HepG2 (cell line): ENCODE measurements around the gene TNFSF12. TPM values are rescaled to one million over a fixed set of nuclear protein-coding genes. Genes with fewer than 3 reads are reported as not detected.

ENCODE experiments used
- ATAC-seq: fragments of 200-7000 bp; cut with Tn5 transposase; 3 replicates; pipeline ENCODE4 v1.9.1; 2020; ENCODE audit warnings: mild to moderate bottlenecking, moderate library complexity
- BruUV-seq: library from RNA; stranded (reverse); fragments of 400-500 nt; replicated peaks from 2 replicates; lab custom pipeline; 2021; lab: Mats Ljungman, UMichigan
- CTCF ChIA-PET: fragments of 300-600 bp; formaldehyde crosslinking; extraction: SDS; loops from one replicate; lab custom pipeline; 2021; ENCODE audit warnings: low total read pairs, inconsistent platforms, low intra/inter-chr PET ratio; lab: Yijun Ruan, JAX
- POLR2A ChIA-PET: fragments of 350-600 bp; sonication (Branson Sonifier 250); formaldehyde crosslinking; loops from one replicate; lab custom pipeline; 2020; ENCODE audit warnings: antibody characterized with exemption, inconsistent platforms; lab: Yijun Ruan, JAX
- DNase-seq: peaks from one replicate; pipeline ENCODE4 v3.0.0-alpha.2; 2015; ENCODE audit warnings: low spot score
- FAIRE-seq: peaks from 3 replicates; lab custom pipeline; 2011; peaks lifted over from hg19 to GRCh38; lab: Jason Lieb, UNC
- H2AFZ ChIP-seq: one replicate; pipeline ENCODE4 v1.6.1; 2011; ENCODE audit warnings: low read length, inconsistent platforms
- H3K27ac ChIP-seq: fragments of 300-600 bp; 3 replicates; pipeline ENCODE4 v1.8.0; 2011; ENCODE audit warnings: mixed run types, mild to moderate bottlenecking, mixed read lengths, low read length, inconsistent platforms; ENCODE audit not compliant: insufficient read depth; ENCODE audit errors: extremely low read length
- H3K27me3 ChIP-seq, 2 experiments: fragments of 200-600 bp in 1 of 2; 2 replicates in 1 of 2; 3 replicates in 1 of 2; pipeline versions ENCODE4 v1.6.0 to v1.8.0; 2011; ENCODE audit warnings: low read length in 2 of 2, mild to moderate bottlenecking in 2 of 2, moderate library complexity in 2 of 2, inconsistent platforms in 1 of 2; ENCODE audit not compliant: insufficient read depth in 2 of 2, control insufficient read depth in 1 of 2
- H3K36me3 ChIP-seq, 2 experiments: fragments of 200-600 bp in 1 of 2; replicated peaks in 1 of 2; 2 replicates in 1 of 2; 3 replicates in 1 of 2; pipeline versions ENCODE4 v1.5.1 to v1.8.0; 2011; ENCODE audit warnings: low read length in 2 of 2, inconsistent platforms in 1 of 2; ENCODE audit not compliant: insufficient read depth in 2 of 2, control insufficient read depth in 1 of 2
- H3K4me1 ChIP-seq: 2 replicates; pipeline ENCODE4 v1.5.1; 2012; ENCODE audit warnings: low read length, inconsistent platforms; ENCODE audit not compliant: insufficient read depth
- H3K4me2 ChIP-seq: 2 replicates; pipeline ENCODE4 v1.6.0; 2011; ENCODE audit warnings: low read depth, low read length, inconsistent platforms
- H3K4me3 ChIP-seq, 3 experiments: fragments of 200-600 bp in 1 of 3; sonication (generic), shearing (Covaris generic) in 1 of 3; replicated peaks in 1 of 3; 2 replicates each; pipeline ENCODE4 v1.5.1; 2011 to 2016; ENCODE audit warnings: low read length in 3 of 3, inconsistent platforms in 2 of 3, low read depth in 2 of 3, mild to moderate bottlenecking in 2 of 3, control low read depth in 1 of 3, mixed read lengths in 1 of 3; ENCODE audit not compliant: insufficient read depth in 1 of 3
- H3K79me2 ChIP-seq: one replicate; pipeline ENCODE4 v1.6.1; 2011; ENCODE audit warnings: low read length, inconsistent platforms; ENCODE audit not compliant: insufficient read depth
- H3K9ac ChIP-seq: 2 replicates; pipeline ENCODE4 v1.6.0; 2011; ENCODE audit warnings: mild to moderate bottlenecking, low read depth, low read length, inconsistent platforms; ENCODE audit not compliant: insufficient read depth
- H3K9me3 ChIP-seq: 2 replicates; pipeline ENCODE4 v1.5.1; 2012; ENCODE audit warnings: mild to moderate bottlenecking, low read length
- H4K20me1 ChIP-seq: 2 replicates; pipeline ENCODE4 v1.6.0; 2011; ENCODE audit warnings: inconsistent platforms, mild to moderate bottlenecking, low read length, moderate library complexity; ENCODE audit not compliant: insufficient read depth
- ARNT ChIP-seq: fragments of 450-650 bp; IDR thresholded peaks from 2 replicates; pipeline ENCODE4 v1.6.1; 2017
- ATM ChIP-seq: fragments of 450-650 bp; IDR thresholded peaks from 2 replicates; pipeline ENCODE4 v1.7.1; 2017; ENCODE audit warnings: mild to moderate bottlenecking, borderline replicate concordance
- CENPBD1 ChIP-seq: sonication (generic); formaldehyde crosslinking; IDR thresholded peaks from 2 replicates; pipeline ENCODE4 v1.8.0; 2022; ENCODE audit warnings: missing genetic modification reagents, low read depth, mild to moderate bottlenecking, borderline replicate concordance
- ETV5 ChIP-seq: IDR thresholded peaks from 2 replicates; pipeline ENCODE4 v1.6.1; 2018; ENCODE audit warnings: missing biosample characterization, missing genetic modification reagents, inconsistent platforms, borderline replicate concordance
- GZF1 ChIP-seq: sonication (generic); formaldehyde crosslinking; IDR thresholded peaks from 2 replicates; pipeline ENCODE4 v1.5.1; 2020; ENCODE audit warnings: mild to moderate bottlenecking, missing genetic modification reagents
- HCFC1 ChIP-seq: fragments of 150-350 bp; IDR thresholded peaks from 2 replicates; pipeline ENCODE4 v1.6.1; 2014; ENCODE audit warnings: low read depth, low read length
- MTF1 ChIP-seq: sonication (generic); formaldehyde crosslinking; IDR thresholded peaks from 2 replicates; pipeline ENCODE4 v1.5.0; 2020; ENCODE audit warnings: missing genetic modification reagents
- MXD4 ChIP-seq: IDR thresholded peaks from 2 replicates; pipeline ENCODE4 v1.6.1; 2016; ENCODE audit warnings: mild to moderate bottlenecking, missing biosample characterization, missing genetic modification reagents
- MYPOP ChIP-seq: sonication (generic); formaldehyde crosslinking; IDR thresholded peaks from 2 replicates; pipeline ENCODE4 v1.8.1; 2023; ENCODE audit warnings: mild to moderate bottlenecking, moderate library complexity, missing genetic modification reagents
- RFX3 ChIP-seq: IDR thresholded peaks from 2 replicates; pipeline ENCODE4 v1.6.1; 2016; ENCODE audit warnings: missing biosample characterization, missing genetic modification reagents
- SMAD1 ChIP-seq: sonication (generic); formaldehyde crosslinking; IDR thresholded peaks from 2 replicates; pipeline ENCODE4 v1.4.0; 2020; ENCODE audit warnings: missing genetic modification reagents, low read depth, mild to moderate bottlenecking, borderline replicate concordance
- TAF1 ChIP-seq: sonication (generic); formaldehyde crosslinking; IDR thresholded peaks from 2 replicates; pipeline ENCODE4 v1.4.0; 2020; ENCODE audit warnings: missing genetic modification reagents
- ZFP62 ChIP-seq: sonication (generic); formaldehyde crosslinking; IDR thresholded peaks from 2 replicates; pipeline ENCODE4 v1.4.0; 2020; ENCODE audit warnings: missing genetic modification reagents
- ZIK1 ChIP-seq: sonication (generic); formaldehyde crosslinking; IDR thresholded peaks from 2 replicates; pipeline ENCODE4 v1.5.0; 2020; ENCODE audit warnings: mild to moderate bottlenecking, low read depth, missing genetic modification reagents, borderline replicate concordance
- ZKSCAN1 ChIP-seq: fragments of 150-350 bp; IDR thresholded peaks from 2 replicates; pipeline ENCODE4 v1.6.1; 2014; ENCODE audit warnings: low read length
- ZNF101 ChIP-seq: sonication (generic); formaldehyde crosslinking; IDR thresholded peaks from 2 replicates; pipeline ENCODE4 v1.4.0; 2020; ENCODE audit warnings: mild to moderate bottlenecking, low read depth, missing genetic modification reagents, borderline replicate concordance
- ZNF510 ChIP-seq: sonication (generic); formaldehyde crosslinking; IDR thresholded peaks from 2 replicates; pipeline ENCODE4 v1.4.0; 2020; ENCODE audit warnings: low read depth, mild to moderate bottlenecking, missing genetic modification reagents
- ZNF772 ChIP-seq: sonication (generic); formaldehyde crosslinking; IDR thresholded peaks from 2 replicates; pipeline ENCODE4 v1.5.0; 2020; ENCODE audit warnings: mild to moderate bottlenecking, missing genetic modification reagents
- ZNF839 ChIP-seq: sonication (generic); formaldehyde crosslinking; IDR thresholded peaks from 2 replicates; pipeline ENCODE4 v1.4.0; 2020; ENCODE audit warnings: missing genetic modification reagents, mild to moderate bottlenecking, borderline replicate concordance
- ZNF850 ChIP-seq: sonication (generic); formaldehyde crosslinking; conservative IDR thresholded peaks from 2 replicates; pipeline ENCODE4 v1.9.0; 2021; ENCODE audit warnings: mild to moderate bottlenecking, missing genetic modification reagents
- ZNF891 ChIP-seq: sonication (generic); formaldehyde crosslinking; IDR thresholded peaks from 2 replicates; pipeline ENCODE4 v1.5.0; 2020; ENCODE audit warnings: mild to moderate bottlenecking, missing genetic modification reagents
- WGBS: methylation state at CpG from one replicate; pipeline ENCODE4 v1.1.6; 2017; ENCODE audit warnings: low lambda C conversion rate; 5-methylcytosine and 5-hydroxymethylcytosine counted together
- in situ Hi-C: cut with HindIII; loops from 2 replicates; pipeline ENCODE4 v1.10.0; 2017; ENCODE audit warnings: low pct_unique_long_range_greater_than_20kb; ENCODE audit not compliant: extremely low pct_ligation_motif_present
- intact Hi-C: fragments of 100-400 bp; cut with micrococcal nuclease; formaldehyde crosslinking; loops from one replicate; pipeline ENCODE4 v1.10.0; 2022; ENCODE audit not compliant: unreplicated experiment
- polyA plus RNA-seq, 8 experiments: library from polyadenylated mRNA; depleted of rRNA in 3 of 8; stranded (reverse) in 7 of 8; unstranded in 1 of 8; fragments of >200 nt; fragmentation: Illumina TruSeq in 4 of 8; extraction: Trizol in 4 of 8; gene quantifications; 2 replicates each; pipeline versions ENCODE4 v1.2.1 to v1.2.3, GENCODE V29; 2011 to 2016; ENCODE audit warnings: low read depth in 4 of 8, missing spikeins in 1 of 8, mixed read lengths in 1 of 8; ENCODE audit not compliant: insufficient read depth in 1 of 8
- total RNA-seq, 5 experiments: library from RNA; depleted of rRNA; stranded (reverse); fragments of >200 nt; fragmentation: Illumina TruSeq; extraction: Trizol; gene quantifications; 2 replicates each; pipeline ENCODE4 v1.2.3, GENCODE V29; 2016; ENCODE audit warnings: low read depth in 1 of 5

The TNFSF12 gene
- total and polyA plus RNA-seq, 2 of the 13 experiments (the other 11 are each of a cell fraction or from before 2014, with no cell fraction given), result 0.93 to 7.2 TPM

- ATAC-seq (peak; percentile 22), DNase-seq (peak; percentile 81), FAIRE-seq (peak; percentile 8)
- TSS peak; percentile 90 for BruUV-seq
- peaks cover 9% of the 10 kb centered on the region for H4K20me1 ChIP-seq
- H3K4me1 ChIP-seq, result peaks cover 55% of the 10 kb centered on the region
- H3K4me3 ChIP-seq, result peak within 1 kb of the TSS; percentile 73 to 83 (median 77)
- peak within 1 kb of the TSS; percentile 96 for H3K27ac ChIP-seq
- peaks cover 25% of the 10 kb centered on the region for H3K79me2 ChIP-seq
- 32% methylated on average over 60 of the region's 69 CpGs for WGBS
- no peaks in the 10 kb centered on the region for H3K9me3 ChIP-seq
- peaks cover 2 to 21% of the 10 kb centered on the region in 2 experiments; a peak in 4 of 5 replicates for H3K36me3 ChIP-seq
- intact Hi-C loops (loop anchor here (1.0 kb wide), 1 partner anchor 31 kb away; the partner anchor contains the start of gene FXR2), in situ Hi-C loops (no loop called here)
- POLR2A ChIA-PET, result interaction anchor here (0.6 to 4.5 kb wide), 24 partner anchors 9 to 259 kb away, joined by 3 to 89 read pairs (median 5); partner anchors contain the start of genes ATP1B2, FXR2, SAT2 and SENP3
- CTCF ChIA-PET, result no interaction called here
- no peaks in the 10 kb centered on the region; a peak in 1 of 5 replicates for H3K27me3 ChIP-seq
- H3K4me2 ChIP-seq, result peak within 1 kb of the TSS; percentile 92
- H3K9ac ChIP-seq, result peak within 1 kb of the TSS; percentile 97
- peak within 1 kb of the TSS; percentile 90 for H2AFZ ChIP-seq
- TF ChIP-seq ZNF510 (CRISPR knock-in tag), result 0 out of 2 replicates have a peak, but pooled peaks have one; percentile 35
- TF ChIP-seq ZKSCAN1, result no peak
- TF ChIP-seq MTF1 (CRISPR knock-in tag), result no peak
- TF ChIP-seq ZIK1 (CRISPR knock-in tag), result no peak
- peak; percentile 78; the same call in 1 of the 2 replicates for TF ChIP-seq ZNF772
- peak; percentile 99 for TF ChIP-seq TAF1 (CRISPR knock-in tag)
- no peak for TF ChIP-seq ZNF101
- TF ChIP-seq HCFC1, result peak; percentile 45; the same call in 1 of the 2 replicates
- TF ChIP-seq RFX3 (CRISPR knock-in tag), result no peak; the same call in 1 of the 2 replicates
- TF ChIP-seq MXD4 (CRISPR knock-in tag), result peak; percentile 85
- TF ChIP-seq ZNF891, result no peak
- no peak; the same call in 1 of the 2 replicates for TF ChIP-seq ETV5 (CRISPR knock-in tag)
- TF ChIP-seq MYPOP (CRISPR knock-in tag), result 0 out of 2 replicates have a peak, but pooled peaks have one; percentile 49
- TF ChIP-seq ZNF839 (CRISPR knock-in tag), result no peak
- TF ChIP-seq ZFP62 (CRISPR knock-in tag), result no peak
- TF ChIP-seq ZNF850 (CRISPR knock-in tag), result no peak
- TF ChIP-seq ARNT, result no peak
- no peak for TF ChIP-seq ATM
- no peak; the same call in 1 of the 2 replicates for TF ChIP-seq SMAD1 (CRISPR knock-in tag)
- TF ChIP-seq GZF1 (CRISPR knock-in tag), result no peak; the same call in 1 of the 2 replicates
- no peak for TF ChIP-seq CENPBD1 (CRISPR knock-in tag)
These were observed 34.6 kb downstream of the TNFSF12 start, which contains the start of gene MPDU1 for GRCh38 chr17:7583253-7584109. Gene MPDU1, plus strand, starts transcription at chr17:7583852. Its CDS starts 11 bp downstream, at chr17:7583863.
